Gastroesophageal sphincter (tissue), 3 donors: ENCODE results near the gene GRM8.

ENCODE experiments used
- CTCF ChIP-seq, 4 experiments: fragments of 200-600 bp in 2 of 4; fragments of 450-650 bp in 2 of 4; sonication (generic) in 1 of 4; IDR thresholded peaks; one replicate each; pipeline ENCODE4 v1.5.1; 2017 to 2019; ENCODE audit warnings: antibody characterized with exemption in 4 of 4, mild to moderate bottlenecking in 2 of 4, moderate library complexity in 2 of 4
- EP300 ChIP-seq: sonication (generic); formaldehyde crosslinking; IDR thresholded peaks from one replicate; pipeline ENCODE4 v1.6.1; 2017; ENCODE audit warnings: antibody characterized with exemption, mild to moderate bottlenecking
- POLR2A ChIP-seq, 2 donors: fragments of 450-650 bp; IDR thresholded peaks; one replicate each; pipeline ENCODE4 v1.6.1; 2017; ENCODE audit warnings: antibody characterized with exemption in 2 of 2, mild to moderate bottlenecking in 2 of 2, moderate library complexity in 1 of 2
- POLR2AphosphoS5 ChIP-seq: sonication (generic); formaldehyde crosslinking; IDR thresholded peaks from one replicate; pipeline ENCODE4 v1.6.1; 2017; ENCODE audit warnings: antibody characterized with exemption

DNA sequence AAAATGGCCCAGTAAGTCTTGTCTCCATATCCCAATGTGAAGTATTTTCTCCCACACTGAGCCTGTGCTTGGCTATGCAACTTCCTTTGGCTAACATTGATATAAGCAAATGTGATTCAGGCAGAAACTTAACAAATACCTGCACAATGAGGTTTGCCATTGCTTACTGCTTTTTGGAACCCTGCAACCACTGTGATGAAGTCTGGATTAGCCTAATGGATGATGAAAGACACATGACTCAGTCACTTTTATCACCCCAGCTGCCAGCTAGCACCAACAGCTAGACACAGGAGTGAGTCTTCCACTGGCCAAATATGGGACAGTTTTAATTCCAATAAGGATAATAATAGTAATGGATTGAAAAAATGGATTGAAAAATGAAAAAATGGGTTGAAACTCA is 854.5 kb downstream of the GRM8 start:
- TF ChIP-seq CTCF (IDR thresholded peaks at IDR 0.05), result no peak
- no peak for TF ChIP-seq POLR2AphosphoS5
- TF ChIP-seq POLR2A (IDR thresholded peaks at IDR 0.05), result no peak
- TF ChIP-seq EP300, result no peak
